ENCODE measurements around the gene PLD3.

The PLD3 gene

DNA sequence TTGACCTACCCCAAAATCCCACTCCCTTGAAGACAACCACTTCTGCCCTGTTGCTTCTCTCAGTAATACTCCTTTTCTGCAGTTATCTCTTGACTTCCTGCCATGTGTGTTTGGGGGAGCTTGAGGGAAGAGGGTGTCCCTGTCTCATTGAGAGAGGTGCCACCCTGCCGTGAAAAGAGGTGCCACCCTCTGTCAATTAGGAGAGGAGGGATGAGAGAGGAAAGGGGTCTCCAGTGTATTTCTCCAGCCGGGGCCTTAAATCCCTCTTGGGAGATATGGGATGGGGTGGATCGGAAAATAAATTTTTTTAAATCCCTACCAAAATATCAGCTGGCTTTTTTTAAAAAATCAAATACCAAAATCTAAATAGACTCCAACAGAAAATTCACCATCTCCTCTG, 16.5 kb downstream of the PLD3 start:
- Histone ChIP-seq H3K9me3 (ENCODE audit: insufficient read depth, low read depth, low read length) (no peaks in the 10 kb centered on the region), H4K20me1 (ENCODE audit: insufficient read depth, low read length, poor library complexity, severe bottlenecking) (no peaks in the 10 kb centered on the region), H3K9ac (ENCODE audit: low read depth, low read length, poor library complexity, severe bottlenecking) (no peak overlapping the region), H3K79me2 (ENCODE audit: insufficient read depth, low read length) (no peaks in the 10 kb centered on the region), H3K27me3 (ENCODE audit: insufficient read depth, low read length, poor library complexity, severe bottlenecking) (no peaks in the 10 kb centered on the region), H3K4me1 (ENCODE audit: insufficient read depth, low read length, poor library complexity, severe bottlenecking) (peaks cover 17% of the 10 kb centered on the region), H3K4me2 (ENCODE audit: low read depth, low read length, poor library complexity, severe bottlenecking) (no peak overlapping the region), H2AFZ (ENCODE audit: low read length) (no peak overlapping the region), H3K4me3 (ENCODE audit: low read length, poor library complexity, severe bottlenecking) (no peak overlapping the region), H3K9me2 (replicated peaks; ENCODE audit: low read depth, low read length) (no peaks in the 10 kb centered on the region), H3K36me3 (ENCODE audit: insufficient read depth, low read length) (no peaks in the 10 kb centered on the region), H3F3A (ENCODE audit: low read depth) (0 out of 2 replicates have a peak, but pooled peaks cover 7% of the 10 kb centered on the region)
- TF ChIP-seq EZH2phosphoT487 (IDR thresholded peaks at IDR 0.05; ENCODE audit: borderline replicate concordance), result no peak
- no peak for TF ChIP-seq CTCF (conservative IDR thresholded peaks at IDR 0.05; ENCODE audit: low read length)

DNA sequence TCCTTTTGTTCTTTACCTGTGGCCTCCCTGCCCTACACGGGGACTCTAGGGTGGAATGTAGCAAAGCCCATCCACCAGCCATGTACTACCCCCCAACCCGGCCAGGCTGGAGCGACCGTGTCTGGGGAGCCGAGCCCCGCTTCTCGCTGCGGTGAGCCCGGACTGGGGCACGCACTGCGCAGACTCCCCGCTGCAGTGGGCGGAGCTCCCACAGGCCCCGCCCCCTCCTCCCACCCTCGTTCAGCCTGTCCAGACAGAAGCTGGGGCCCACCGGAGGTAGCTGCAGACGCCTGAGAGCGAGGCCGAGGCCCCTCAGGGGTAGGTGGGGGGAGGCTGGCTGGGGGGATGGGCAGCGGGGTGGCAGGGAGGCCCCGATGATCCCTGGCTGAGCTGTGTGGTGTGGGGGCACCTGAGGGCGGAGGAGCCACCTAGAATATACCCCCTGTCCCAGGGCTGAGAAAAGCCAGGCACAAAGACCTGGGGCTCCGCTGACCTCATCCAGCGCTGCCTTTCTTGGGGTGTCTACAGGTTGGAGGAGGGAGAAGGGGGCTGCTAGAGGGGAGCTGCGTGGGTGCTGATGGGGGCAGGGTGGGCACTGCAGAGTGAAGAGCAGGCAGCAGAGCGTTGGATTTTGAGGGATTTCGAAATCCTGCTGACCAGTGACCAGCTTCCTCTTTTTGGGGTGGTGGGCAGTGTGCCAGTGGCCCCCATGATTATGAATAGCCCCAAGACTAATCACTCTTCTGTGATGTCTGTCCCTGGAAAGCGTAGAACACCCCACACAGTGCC, 17.3 kb downstream of the PLD3 start:
- no peak for TF ChIP-seq EZH2phosphoT487 (IDR thresholded peaks at IDR 0.05; ENCODE audit: borderline replicate concordance)
- H3K4me3 ChIP-seq (ENCODE audit: low read length, poor library complexity, severe bottlenecking), result no peak overlapping the region
- H3K27me3 ChIP-seq (ENCODE audit: insufficient read depth, low read length, poor library complexity, severe bottlenecking), result no peaks in the 10 kb centered on the region
- H3F3A ChIP-seq (ENCODE audit: low read depth), result 0 out of 2 replicates have a peak, but pooled peaks cover 7% of the 10 kb centered on the region
- H2AFZ ChIP-seq (ENCODE audit: low read length), result no peak overlapping the region
- H3K4me2 ChIP-seq (ENCODE audit: low read depth, low read length, poor library complexity, severe bottlenecking), result no peak overlapping the region
- no peaks in the 10 kb centered on the region for H4K20me1 ChIP-seq (ENCODE audit: insufficient read depth, low read length, poor library complexity, severe bottlenecking)
- no peaks in the 10 kb centered on the region for H3K36me3 ChIP-seq (ENCODE audit: insufficient read depth, low read length)
- H3K79me2 ChIP-seq (ENCODE audit: insufficient read depth, low read length), result no peaks in the 10 kb centered on the region
- no peak overlapping the region for H3K9ac ChIP-seq (ENCODE audit: low read depth, low read length, poor library complexity, severe bottlenecking)
- no peaks in the 10 kb centered on the region for H3K9me3 ChIP-seq (ENCODE audit: insufficient read depth, low read depth, low read length)
- peaks cover 18% of the 10 kb centered on the region for H3K4me1 ChIP-seq (ENCODE audit: insufficient read depth, low read length, poor library complexity, severe bottlenecking)
- H3K9me2 ChIP-seq (replicated peaks; ENCODE audit: low read depth, low read length), result no peaks in the 10 kb centered on the region

DNA sequence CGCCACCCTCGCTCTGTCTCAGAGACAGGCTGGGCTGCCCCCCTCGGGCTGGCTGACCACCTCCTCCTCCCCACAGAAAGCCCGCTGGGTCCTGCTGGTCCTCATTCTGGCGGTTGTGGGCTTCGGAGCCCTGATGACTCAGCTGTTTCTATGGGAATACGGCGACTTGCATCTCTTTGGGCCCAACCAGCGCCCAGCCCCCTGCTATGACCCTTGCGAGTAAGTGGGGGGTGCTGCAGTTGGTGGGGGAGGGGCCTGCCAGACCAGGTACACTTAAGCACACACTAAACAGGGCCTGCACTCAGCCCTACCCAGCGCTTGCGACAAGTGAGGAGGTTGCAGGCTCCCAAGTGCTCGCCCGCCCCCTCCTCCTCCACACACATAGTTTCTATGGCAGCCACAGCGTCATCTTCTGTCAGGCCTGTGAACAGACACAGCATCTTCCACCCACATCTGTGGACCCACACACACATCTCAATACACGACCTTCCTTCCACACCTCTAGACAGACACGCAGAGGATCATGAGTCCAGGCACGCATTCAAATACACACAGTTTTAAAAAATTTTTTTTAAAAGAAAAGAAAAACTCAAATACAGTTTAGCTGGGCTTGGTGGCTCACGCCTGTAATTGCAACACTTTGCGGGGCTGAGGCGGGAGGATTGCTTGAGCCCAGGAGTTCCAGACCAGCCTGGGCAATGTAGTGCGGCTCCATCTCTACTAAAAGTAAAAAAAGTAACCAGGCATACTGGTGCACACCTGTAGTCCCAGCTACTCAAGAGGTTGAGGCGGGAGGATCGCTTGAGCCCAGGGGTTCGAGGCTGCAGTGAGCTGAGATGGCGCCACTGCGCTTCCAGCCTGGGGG, 18.4 kb downstream of the PLD3 start:
- Histone ChIP-seq H3F3A (ENCODE audit: low read depth) (0 out of 2 replicates have a peak, but pooled peaks cover 7% of the 10 kb centered on the region), H3K9me3 (ENCODE audit: insufficient read depth, low read depth, low read length) (no peaks in the 10 kb centered on the region), H3K36me3 (ENCODE audit: insufficient read depth, low read length) (no peaks in the 10 kb centered on the region), H2AFZ (ENCODE audit: low read length) (no peak overlapping the region), H3K4me1 (ENCODE audit: insufficient read depth, low read length, poor library complexity, severe bottlenecking) (peaks cover 22% of the 10 kb centered on the region), H3K4me3 (ENCODE audit: low read length, poor library complexity, severe bottlenecking) (no peak overlapping the region), H3K27me3 (ENCODE audit: insufficient read depth, low read length, poor library complexity, severe bottlenecking) (no peaks in the 10 kb centered on the region), H3K79me2 (ENCODE audit: insufficient read depth, low read length) (no peaks in the 10 kb centered on the region), H3K9me2 (replicated peaks; ENCODE audit: low read depth, low read length) (no peaks in the 10 kb centered on the region), H3K9ac (ENCODE audit: low read depth, low read length, poor library complexity, severe bottlenecking) (no peak overlapping the region), H4K20me1 (ENCODE audit: insufficient read depth, low read length, poor library complexity, severe bottlenecking) (no peaks in the 10 kb centered on the region), H3K4me2 (ENCODE audit: low read depth, low read length, poor library complexity, severe bottlenecking) (no peak overlapping the region)
- TF ChIP-seq EZH2phosphoT487 (IDR thresholded peaks at IDR 0.05; ENCODE audit: borderline replicate concordance) (no peak), CTCF (conservative IDR thresholded peaks at IDR 0.05; ENCODE audit: low read length) (no peak)

All from Loucy (cell line).